ENCODE results near the gene ZNF223.

GRCh38 chr19:44019498-44019897, 32.3 kb upstream of the ZNF223 start:
- TF ChIP-seq, protein P1, sequence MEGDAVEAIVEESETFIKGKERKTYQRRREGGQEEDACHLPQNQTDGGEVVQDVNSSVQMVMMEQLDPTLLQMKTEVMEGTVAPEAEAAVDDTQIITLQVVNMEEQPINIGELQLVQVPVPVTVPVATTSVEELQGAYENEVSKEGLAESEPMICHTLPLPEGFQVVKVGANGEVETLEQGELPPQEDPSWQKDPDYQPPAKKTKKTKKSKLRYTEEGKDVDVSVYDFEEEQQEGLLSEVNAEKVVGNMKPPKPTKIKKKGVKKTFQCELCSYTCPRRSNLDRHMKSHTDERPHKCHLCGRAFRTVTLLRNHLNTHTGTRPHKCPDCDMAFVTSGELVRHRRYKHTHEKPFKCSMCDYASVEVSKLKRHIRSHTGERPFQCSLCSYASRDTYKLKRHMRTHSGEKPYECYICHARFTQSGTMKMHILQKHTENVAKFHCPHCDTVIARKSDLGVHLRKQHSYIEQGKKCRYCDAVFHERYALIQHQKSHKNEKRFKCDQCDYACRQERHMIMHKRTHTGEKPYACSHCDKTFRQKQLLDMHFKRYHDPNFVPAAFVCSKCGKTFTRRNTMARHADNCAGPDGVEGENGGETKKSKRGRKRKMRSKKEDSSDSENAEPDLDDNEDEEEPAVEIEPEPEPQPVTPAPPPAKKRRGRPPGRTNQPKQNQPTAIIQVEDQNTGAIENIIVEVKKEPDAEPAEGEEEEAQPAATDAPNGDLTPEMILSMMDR (conservative IDR thresholded peaks at IDR 0.05; ENCODE audit: low read length), result no peak
- no peak for TF ChIP-seq EZH2phosphoT487 (IDR thresholded peaks at IDR 0.05; ENCODE audit: borderline replicate concordance)

Measured in Loucy (cell line).